IMR-90 (cell line): Measurements from ENCODE around the gene MPZL1. TPM values are rescaled to one million over a fixed set of nuclear protein-coding genes. Genes with fewer than 3 reads are reported as not detected.
A peak's percentile ranks its signal among the peaks of the same experiment; 100 is the strongest.

ENCODE experiments used
- ATAC-seq: fragments of 200-7000 bp; cut with Tn5 transposase; 2 replicates; pipeline ENCODE4 v1.9.1; 2020; ENCODE audit warnings: low read depth, mild to moderate bottlenecking, moderate library complexity
- BruUV-seq: library from RNA; stranded (reverse); fragments of 400-500 nt; replicated peaks from 2 replicates; lab custom pipeline; 2021; lab: Mats Ljungman, UMichigan
- CTCF ChIA-PET: fragments of 300-600 bp; formaldehyde crosslinking; extraction: SDS; loops from one replicate; lab custom pipeline; 2021; ENCODE audit warnings: antibody characterized with exemption; lab: Yijun Ruan, JAX
- POLR2A ChIA-PET: fragments of 300-600 bp; sonication (Branson Sonifier 250); formaldehyde crosslinking; loops from one replicate; lab custom pipeline; 2022; ENCODE audit warnings: antibody characterized with exemption; ENCODE audit not compliant: unreplicated experiment; lab: Charles Lee
- DNase-seq: peaks from one replicate; pipeline ENCODE4 v3.0.0; 2013
- H2AFZ ChIP-seq: replicated peaks from 2 replicates; pipeline ENCODE3; 2013; ENCODE audit warnings: low read length, mild to moderate bottlenecking; ENCODE audit not compliant: poor library complexity
- H2AK5ac ChIP-seq: 2 replicates; pipeline ENCODE4 v1.6.1; 2013; ENCODE audit warnings: low read depth, low read length, inconsistent platforms
- H2AK9ac ChIP-seq: replicated peaks from 2 replicates; pipeline ENCODE3; 2013; ENCODE audit warnings: mild to moderate bottlenecking, low read depth, low read length, moderate library complexity; ENCODE audit not compliant: poor library complexity
- H2BK120ac ChIP-seq: 2 replicates; pipeline ENCODE4 v1.6.1; 2013; ENCODE audit warnings: low read depth, low read length, inconsistent platforms
- H2BK15ac ChIP-seq: 3 replicates; pipeline ENCODE4 v1.6.1; 2013; ENCODE audit warnings: low read depth, low read length, inconsistent platforms
- H2BK20ac ChIP-seq: 2 replicates; pipeline ENCODE4 v1.6.1; 2013; ENCODE audit warnings: low read depth, mild to moderate bottlenecking, inconsistent platforms, low read length, moderate library complexity
- H2BK5ac ChIP-seq: 2 replicates; pipeline ENCODE4 v1.6.1; 2013; ENCODE audit warnings: mild to moderate bottlenecking, low read depth, low read length, inconsistent platforms; ENCODE audit not compliant: poor library complexity, severe bottlenecking
- H3K14ac ChIP-seq: replicated peaks from 2 replicates; pipeline ENCODE4 v1.6.1; 2013; ENCODE audit warnings: low read depth, low read length, inconsistent platforms
- H3K18ac ChIP-seq: 2 replicates; pipeline ENCODE4 v1.6.1; 2013; ENCODE audit warnings: low read depth, low read length, control low read depth
- H3K23ac ChIP-seq: 2 replicates; pipeline ENCODE4 v1.6.1; 2013; ENCODE audit warnings: low read depth, low read length, inconsistent platforms
- H3K27ac ChIP-seq: 2 replicates; pipeline ENCODE4 v1.5.1; 2013; ENCODE audit warnings: mild to moderate bottlenecking, control low read depth, low read length; ENCODE audit not compliant: insufficient read depth
- H3K27me3 ChIP-seq: 2 replicates; pipeline ENCODE4 v1.6.1; 2013; ENCODE audit warnings: low read length; ENCODE audit not compliant: control insufficient read depth, insufficient read depth
- H3K36me3 ChIP-seq: 2 replicates; pipeline ENCODE4 v1.6.1; 2013; ENCODE audit warnings: low read length, mixed read lengths; ENCODE audit not compliant: control insufficient read depth, insufficient read depth
- H3K4ac ChIP-seq: 2 replicates; pipeline ENCODE4 v1.6.1; 2013; ENCODE audit warnings: low read depth, low read length, inconsistent platforms
- H3K4me1 ChIP-seq: 2 replicates; pipeline ENCODE4 v1.6.1; 2013; ENCODE audit warnings: low read length, mixed read lengths; ENCODE audit not compliant: control insufficient read depth, insufficient read depth
- H3K4me2 ChIP-seq: 2 replicates; pipeline ENCODE4 v1.6.1; 2013; ENCODE audit warnings: low read depth, mild to moderate bottlenecking, control low read depth, low read length, moderate library complexity
- H3K4me3 ChIP-seq: 2 replicates; pipeline ENCODE4 v1.5.1; 2013; ENCODE audit warnings: low read depth, mild to moderate bottlenecking, control low read depth, low read length, moderate library complexity; ENCODE audit not compliant: insufficient read depth
- H3K56ac ChIP-seq: 2 replicates; pipeline ENCODE4 v1.6.1; 2013; ENCODE audit warnings: low read length, inconsistent platforms; ENCODE audit not compliant: insufficient read depth; ENCODE audit errors: extremely low read depth
- H3K79me1 ChIP-seq, 2 experiments: 2 replicates each; pipeline ENCODE4 v1.6.1; 2013; ENCODE audit warnings: low read length in 2 of 2, inconsistent platforms in 1 of 2, low read depth in 1 of 2
- H3K9ac ChIP-seq: 2 replicates; pipeline ENCODE4 v1.6.1; 2013; ENCODE audit warnings: low read depth, low read length, control low read depth
- H3K9me1 ChIP-seq: 2 replicates; pipeline ENCODE4 v1.6.1; 2013; ENCODE audit warnings: low read length, inconsistent platforms; ENCODE audit not compliant: insufficient read depth
- H3K9me3 ChIP-seq: 2 replicates; pipeline ENCODE4 v1.6.1; 2013; ENCODE audit warnings: low read length; ENCODE audit not compliant: control insufficient read depth, insufficient read depth
- H4K20me1 ChIP-seq: 2 replicates; pipeline ENCODE4 v1.6.1; 2013; ENCODE audit warnings: low read length, inconsistent platforms; ENCODE audit not compliant: insufficient read depth
- H4K5ac ChIP-seq: 2 replicates; pipeline ENCODE4 v1.6.1; 2013; ENCODE audit warnings: mild to moderate bottlenecking, low read depth, low read length, control low read depth
- H4K8ac ChIP-seq, 2 experiments: 2 replicates each; pipeline ENCODE4 v1.6.1; 2013; ENCODE audit warnings: low read depth in 2 of 2, low read length in 2 of 2, control low read depth in 1 of 2, inconsistent platforms in 1 of 2
- H4K91ac ChIP-seq: 2 replicates; pipeline ENCODE4 v1.6.1; 2013; ENCODE audit warnings: low read depth, low read length, inconsistent platforms; ENCODE audit not compliant: insufficient read depth
- BHLHE40 ChIP-seq: fragments of 150-350 bp; IDR thresholded peaks from 2 replicates; pipeline ENCODE4 v1.6.1; 2016; ENCODE audit warnings: mild to moderate bottlenecking, low read depth, low read length
- CEBPB ChIP-seq: IDR thresholded peaks from 2 replicates; pipeline ENCODE4 v1.6.1; 2012; ENCODE audit warnings: low read depth, low read length, improper control_type of control experiment
- CHD1 ChIP-seq: IDR thresholded peaks from 2 replicates; pipeline ENCODE4 v1.6.1; 2012; ENCODE audit warnings: low read depth, low read length, improper control_type of control experiment
- CTCF ChIP-seq: conservative IDR thresholded peaks from 2 replicates; pipeline ENCODE4 v1.5.1; 2012; ENCODE audit warnings: mild to moderate bottlenecking, low read depth, low read length, improper control_type of control experiment
- ELK1 ChIP-seq: fragments of 150-350 bp; IDR thresholded peaks from 2 replicates; pipeline ENCODE4 v1.6.1; 2016; ENCODE audit warnings: low read depth, mild to moderate bottlenecking, low read length, moderate library complexity, borderline replicate concordance
- FOS ChIP-seq: fragments of 150-350 bp; IDR thresholded peaks from 2 replicates; pipeline ENCODE4 v1.6.1; 2016; ENCODE audit warnings: low read depth, low read length
- MAFK ChIP-seq: IDR thresholded peaks from 2 replicates; pipeline ENCODE4 v1.6.1; 2012; ENCODE audit warnings: low read depth, low read length, improper control_type of control experiment
- MAZ ChIP-seq: IDR thresholded peaks from 2 replicates; pipeline ENCODE4 v1.6.1; 2012; ENCODE audit warnings: low read depth, mild to moderate bottlenecking, low read length, improper control_type of control experiment, moderate library complexity, borderline replicate concordance
- MXI1 ChIP-seq: IDR thresholded peaks from 2 replicates; pipeline ENCODE4 v1.6.1; 2012; ENCODE audit warnings: low read depth, mild to moderate bottlenecking, low read length, moderate library complexity, borderline replicate concordance
- NFE2L2 ChIP-seq: fragments of 150-350 bp; IDR thresholded peaks from 2 replicates; pipeline ENCODE4 v1.6.1; 2016; ENCODE audit warnings: low read depth, mild to moderate bottlenecking, low read length
- POLR2A ChIP-seq: IDR thresholded peaks from 2 replicates; pipeline ENCODE4 v1.6.1; 2012; ENCODE audit warnings: mild to moderate bottlenecking, low read depth, low read length
- RAD21 ChIP-seq: IDR thresholded peaks from 2 replicates; pipeline ENCODE4 v1.6.1; 2012; ENCODE audit warnings: low read length, improper control_type of control experiment
- RFX5 ChIP-seq: IDR thresholded peaks from 2 replicates; pipeline ENCODE4 v1.8.0; 2012; ENCODE audit warnings: low read depth, mild to moderate bottlenecking, low read length, moderate library complexity
- SMC3 ChIP-seq: fragments of 150-350 bp; IDR thresholded peaks from 2 replicates; pipeline ENCODE4 v1.6.1; 2016; ENCODE audit warnings: low read depth, mild to moderate bottlenecking, antibody characterized with exemption, low read length, moderate library complexity
- USF2 ChIP-seq: fragments of 150-350 bp; IDR thresholded peaks from 2 replicates; pipeline ENCODE4 v1.6.1; 2017; ENCODE audit warnings: mild to moderate bottlenecking, antibody characterized with exemption, low read length, low read depth
- WGBS, 2 experiments: methylation state at CpG; one replicate each; pipeline versions ENCODE4 v1.1.5 to v1.1.7; 2013; ENCODE audit warnings: missing lambda C conversion rate in 2 of 2; ENCODE audit not compliant: insufficient read length in 1 of 2; ENCODE audit errors: extremely low coverage in 2 of 2; 5-methylcytosine and 5-hydroxymethylcytosine counted together
- dilution Hi-C: fragments of 300-500 bp; cut with HindIII; formaldehyde crosslinking; loops from one replicate; pipeline ENCODE4 v1.14.3; 2018; ENCODE audit warnings: low sequenced_read_pairs; ENCODE audit not compliant: unreplicated experiment
- in situ Hi-C: fragments of 300-500 bp; cut with MboI; formaldehyde crosslinking; loops from 3 replicates; pipeline ENCODE4 v1.14.3; 2019; ENCODE audit warnings: low sequenced_read_pairs, inconsistent platforms, mixed read lengths
- intact Hi-C: fragments of 100-400 bp; cut with micrococcal nuclease; formaldehyde crosslinking; loops from 2 replicates; pipeline ENCODE4 v1.10.0; 2022
- polyA plus RNA-seq, 3 experiments: library from polyadenylated mRNA; depleted of rRNA; stranded (reverse); fragments of >200 nt; gene quantifications; 2 replicates each; pipeline ENCODE4 v1.2.3, GENCODE V29; 2012; ENCODE audit warnings: low replicate concordance in 1 of 3
- total RNA-seq: library from RNA; depleted of rRNA; stranded (reverse); fragments of >200 nt; gene quantifications from 2 replicates; pipeline ENCODE4 v1.2.3, GENCODE V29; 2012

The MPZL1 gene
- total and polyA plus RNA-seq, 2 of the 4 experiments (the other 2 are of a cell fraction) = 55.3 to 87.3 TPM

GRCh38 chr1:167777269-167777650 lies 55.5 kb downstream of the MPZL1 start:
- DNase-seq = no peak
- Histone ChIP-seq H2AK5ac (0 out of 2 replicates have a peak overlapping the region, but pooled peaks have one; percentile 64), H3K4me3 (no peak overlapping the region), H4K91ac (no peak overlapping the region), H3K9me1 (peaks cover 9% of the 10 kb centered on the region; the same call in 1 of the 2 replicates), H2BK5ac (no peak overlapping the region), H3K9ac (no peak overlapping the region), H3K79me1 (peaks cover 19 to 39% of the 10 kb centered on the region in 2 experiments), H4K5ac (no peak overlapping the region), H3K9me3 (no peaks in the 10 kb centered on the region), H3K36me3 (peaks cover 11% of the 10 kb centered on the region), H3K27ac (no peak overlapping the region), H3K4me2 (no peak overlapping the region), H3K14ac (no peak overlapping the region), H3K27me3 (no peaks in the 10 kb centered on the region), H2AFZ (no peak overlapping the region), H3K4me1 (peaks cover 8% of the 10 kb centered on the region), H3K18ac (no peak overlapping the region), H2BK120ac (no peak overlapping the region), H3K23ac (no peak overlapping the region), H2AK9ac (no peak overlapping the region), H3K4ac (peak overlapping the region; percentile 57), H4K8ac (no peak overlapping the region), H3K56ac (no peak overlapping the region), H2BK15ac (0 out of 3 replicates have a peak overlapping the region, but pooled peaks have one; percentile 23), H4K20me1 (peaks cover 13% of the 10 kb centered on the region; the same call in 1 of the 2 replicates), H2BK20ac (no peak overlapping the region)
- no TSS peak for BruUV-seq
- WGBS, 2 experiments = 95% methylated on average over 3 of the region's 5 CpGs; no CpG with 5 or more reads in 1 of the 2 experiments
- ATAC-seq = no peak
- TF ChIP-seq SMC3 (no peak), RAD21 (no peak), USF2 (no peak), CEBPB (no peak), FOS (no peak), MAZ (no peak), MXI1 (no peak), BHLHE40 (no peak), POLR2A (no peak), ELK1 (no peak), NFE2L2 (no peak), RFX5 (no peak), CTCF (no peak), MAFK (no peak), CHD1 (no peak)
- intact Hi-C loops = loop anchor here (5.0 kb wide), 1 partner anchor 50 kb away; no protein-coding TSS in a partner anchor
- dilution Hi-C loops = no loop called here
- ChIA-PET POLR2A (no interaction called here), CTCF (no interaction called here)
- in situ Hi-C loops = no loop called here
